GM23338 (cell line): ENCODE measurements around the gene TTLL5. TPM values are rescaled to one million over a fixed set of nuclear protein-coding genes. Genes with fewer than 3 reads are reported as not detected.

Experiments
- ATAC-seq: fragments of 200-7000 bp; cut with Tn5 transposase; 3 replicates; pipeline ENCODE4 v1.9.1; 2020
- DNase-seq: peaks from one replicate; pipeline ENCODE4 v3.0.0-alpha.2; 2015; ENCODE audit warnings: low spot score
- H2AFZ ChIP-seq: fragments of 200-600 bp; sonication (generic); 2 replicates; pipeline ENCODE4 v1.8.0; 2016; ENCODE audit warnings: antibody characterized with exemption, mild to moderate bottlenecking, moderate library complexity
- H3F3A ChIP-seq: fragments of 200-600 bp; sonication (generic); replicated peaks from 2 replicates; pipeline ENCODE4 v1.8.0; 2017; ENCODE audit warnings: antibody characterized with exemption, mixed run types, low read depth
- H3K27ac ChIP-seq: fragments of 200-600 bp; sonication (generic); 2 replicates; pipeline ENCODE4 v1.6.1; 2016; ENCODE audit warnings: low read depth
- H3K27me3 ChIP-seq: fragments of 200-600 bp; sonication (generic); 2 replicates; pipeline ENCODE4 v1.8.0; 2016; ENCODE audit warnings: mild to moderate bottlenecking, mixed run types, moderate library complexity; ENCODE audit not compliant: insufficient read depth
- H3K36me3 ChIP-seq: fragments of 200-600 bp; sonication (generic); 2 replicates; pipeline ENCODE4 v1.8.0; 2016; ENCODE audit warnings: mild to moderate bottlenecking; ENCODE audit not compliant: insufficient read depth
- H3K4me1 ChIP-seq: fragments of 200-600 bp; sonication (generic); 2 replicates; pipeline ENCODE4 v1.8.0; 2016; ENCODE audit warnings: mild to moderate bottlenecking, moderate library complexity; ENCODE audit not compliant: insufficient read depth
- H3K4me2 ChIP-seq: fragments of 200-600 bp; sonication (generic); 2 replicates; pipeline ENCODE4 v1.7.1; 2017; ENCODE audit warnings: mixed run types
- H3K4me3 ChIP-seq: fragments of 200-600 bp; sonication (generic); 2 replicates; pipeline ENCODE4 v1.6.1; 2016; ENCODE audit warnings: mixed run types
- H3K79me2 ChIP-seq: fragments of 200-600 bp; sonication (generic); replicated peaks from 2 replicates; pipeline ENCODE4 v1.8.0; 2017; ENCODE audit warnings: mild to moderate bottlenecking; ENCODE audit not compliant: insufficient read depth
- H3K9me2 ChIP-seq: fragments of 200-600 bp; sonication (generic); 2 replicates; pipeline ENCODE4 v1.8.0; 2017; ENCODE audit not compliant: insufficient read depth
- H4K20me1 ChIP-seq: fragments of 200-600 bp; sonication (generic); replicated peaks from 2 replicates; pipeline ENCODE4 v1.8.0; 2017; ENCODE audit warnings: mild to moderate bottlenecking; ENCODE audit not compliant: insufficient read depth
- H3K27ac Mint-ChIP-seq: 2 replicates; pipeline ENCODE4 v1.8.0; 2020; ENCODE audit warnings: inconsistent platforms, mild to moderate bottlenecking, moderate library complexity, mixed read lengths
- H3K27me3 Mint-ChIP-seq: 3 replicates; pipeline ENCODE4 v1.8.0; 2022; ENCODE audit warnings: low read depth, mild to moderate bottlenecking, moderate library complexity, mixed read lengths, inconsistent platforms; ENCODE audit not compliant: insufficient read depth, poor library complexity
- H3K36me3 Mint-ChIP-seq: 3 replicates; pipeline ENCODE4 v1.8.0; 2021; ENCODE audit warnings: low read depth, mild to moderate bottlenecking, inconsistent platforms, moderate library complexity, mixed read lengths
- H3K4me1 Mint-ChIP-seq: 3 replicates; pipeline ENCODE4 v1.8.0; 2020; ENCODE audit warnings: mild to moderate bottlenecking, inconsistent platforms, mixed read lengths
- H3K4me3 Mint-ChIP-seq: 3 replicates; pipeline ENCODE4 v1.8.0; 2021; ENCODE audit warnings: moderate library complexity, mild to moderate bottlenecking, inconsistent platforms, mixed read lengths
- H3K9me3 Mint-ChIP-seq: 3 replicates; pipeline ENCODE4 v1.8.0; 2020; ENCODE audit warnings: moderate library complexity, mild to moderate bottlenecking, inconsistent platforms, mixed read lengths
- CTCF ChIP-seq, 2 experiments: fragments of 200-600 bp in 1 of 2; sonication (generic) in 1 of 2; conservative IDR thresholded peaks; 2 replicates each; pipeline versions ENCODE4 v1.5.1 to v1.6.1; 2016 to 2017; ENCODE audit warnings: antibody characterized with exemption in 2 of 2, low read depth in 2 of 2, mild to moderate bottlenecking in 2 of 2, moderate library complexity in 1 of 2
- NANOG ChIP-seq: IDR thresholded peaks from 2 replicates; pipeline ENCODE4 v1.6.1; 2016; ENCODE audit warnings: antibody characterized with exemption, borderline replicate concordance
- POLR2AphosphoS5 ChIP-seq: IDR thresholded peaks from 2 replicates; pipeline ENCODE4 v1.6.1; 2016; ENCODE audit warnings: antibody characterized with exemption, low read depth
- STAT1 ChIP-seq: IDR thresholded peaks from one replicate; pipeline ENCODE4 v1.6.1; 2016; ENCODE audit warnings: antibody characterized with exemption; ENCODE audit not compliant: unreplicated experiment
- ZNF331 ChIP-seq: fragments of 250-450 bp; sonication (Bioruptor Pico); IDR thresholded peaks from 2 replicates; pipeline ENCODE4 v1.5.0; 2020; ENCODE audit warnings: low read depth, mild to moderate bottlenecking, moderate library complexity
- ZNF462 ChIP-seq: fragments of 250-450 bp; sonication (Bioruptor Pico); IDR thresholded peaks from 2 replicates; pipeline ENCODE4 v1.5.0; 2020; ENCODE audit warnings: mild to moderate bottlenecking, moderate library complexity
- polyA plus RNA-seq: library from polyadenylated mRNA; unstranded; fragments of >200 nt; fragmentation: Nextera tagmentation; extraction: Ambion mirVana; gene quantifications from 2 replicates; pipeline ENCODE4 v1.2.1, GENCODE V29; 2016
- total RNA-seq: library from RNA; depleted of rRNA; stranded (reverse); fragments of >200 nt; shearing (Covaris generic); gene quantifications from 2 replicates; pipeline ENCODE4 v1.2.3, GENCODE V29; 2014

Gene TTLL5
- total and polyA plus RNA-seq, 2 experiments from 2014 or later, result 33.5 to 35.4 TPM

GRCh38 chr14:75628816-75629215 is 32.2 kb upstream of the TTLL5 start (continued):
- no peak for TF ChIP-seq STAT1

- Mint-ChIP-seq H3K4me1 (peaks cover 45% of the 10 kb centered on the region), H3K27me3 (peaks cover 7% of the 10 kb centered on the region), H3K9me3 (no peaks in the 10 kb centered on the region), H3K27ac (peak overlapping the region; percentile 92), H3K36me3 (peaks cover 6% of the 10 kb centered on the region; the same call in 1 of the 3 replicates), H3K4me3 (peak overlapping the region; percentile 63)
- Histone ChIP-seq H3F3A (peaks cover 5% of the 10 kb centered on the region; the same call in 1 of the 2 replicates), H3K4me3 (peak overlapping the region; percentile 30), H3K27ac (peak overlapping the region; percentile 94), H3K4me1 (peaks cover 29% of the 10 kb centered on the region), H3K4me2 (peak overlapping the region; percentile 61), H3K36me3 (no peaks in the 10 kb centered on the region; the same call in 1 of the 2 replicates), H2AFZ (no peak overlapping the region), H3K79me2 (no peaks in the 10 kb centered on the region), H4K20me1 (no peaks in the 10 kb centered on the region), H3K9me2 (peaks cover 15% of the 10 kb centered on the region), H3K27me3 (no peaks in the 10 kb centered on the region)
- no peak for TF ChIP-seq CTCF (conservative IDR thresholded peaks at IDR 0.05; ENCODE audit: low read depth in 2 of 2)
- TF ChIP-seq ZNF331, result no peak
- TF ChIP-seq ZNF462 (CRISPR knock-in tag), result peak; percentile 44
- peak; percentile 13; the same call in 1 of the 2 replicates for TF ChIP-seq NANOG
- TF ChIP-seq POLR2AphosphoS5, result peak; percentile 12; the same call in 1 of the 2 replicates
- DNase-seq (peak; percentile 84), ATAC-seq (peak; percentile 91)
These were observed 30.2 kb upstream of the TTLL5 start for GRCh38 chr14:75630695-75631452.
